IPS-18c (cell line): ENCODE measurements around the gene TMPRSS4.

Source experiments
- H3K4me3 ChIP-seq: 2 replicates; pipeline ENCODE4 v1.7.0; 2013; ENCODE audit warnings: low read depth, mild to moderate bottlenecking, low read length, moderate library complexity; ENCODE audit not compliant: insufficient read depth
- H3K9me3 ChIP-seq: one replicate; pipeline ENCODE4 v1.6.1; 2013; ENCODE audit warnings: mild to moderate bottlenecking, low read length, moderate library complexity; ENCODE audit not compliant: control insufficient read depth, insufficient read depth

Gene TMPRSS4

GRCh38 chr11:118169300-118170140 is 92.6 kb downstream of the TMPRSS4 start:
- no peaks in the 10 kb centered on the region for H3K9me3 ChIP-seq
- H3K4me3 ChIP-seq = no peak overlapping the region

- no peak overlapping the region for H3K4me3 ChIP-seq
Measured at GRCh38 chr11:118170231-118170630, 93.4 kb downstream of the TMPRSS4 start.

GRCh38 chr11:118170882-118171268 is 94.0 kb downstream of the TMPRSS4 start:
- Histone ChIP-seq H3K9me3 (no peaks in the 10 kb centered on the region), H3K4me3 (peak overlapping the region; percentile 43; the same call in 1 of the 2 replicates)

More at GRCh38 chr11:118170231-118170630, 93.4 kb downstream of the TMPRSS4 start:
- no peaks in the 10 kb centered on the region for H3K9me3 ChIP-seq
